SK-N-SH (cell line): Measurements from ENCODE around the gene RBCK1. TPM values are rescaled to one million over a fixed set of nuclear protein-coding genes. Genes with fewer than 3 reads are reported as not detected.

Experiments used
- CTCF ChIA-PET: fragments of 300-600, 350-600 bp; formaldehyde crosslinking; extraction: SDS; loops from one replicate; lab custom pipeline; 2021; lab: Yijun Ruan, JAX
- POLR2A ChIA-PET: fragments of 350-600 bp; sonication (Branson Sonifier 250); formaldehyde crosslinking; extraction: SDS; loops from one replicate; lab custom pipeline; 2020; ENCODE audit warnings: antibody characterized with exemption, inconsistent platforms; lab: Yijun Ruan, JAX
- DNase-seq: peaks from one replicate; pipeline ENCODE4 v3.0.0; 2012
- H2AFZ ChIP-seq: fragments of 200-600 bp; sonication (generic); 2 replicates; pipeline ENCODE4 v1.8.1; 2016; ENCODE audit warnings: antibody characterized with exemption, mild to moderate bottlenecking, low read depth
- H3F3A ChIP-seq: fragments of 200-600 bp; sonication (generic); replicated peaks from 2 replicates; pipeline ENCODE3; 2016; ENCODE audit warnings: antibody characterized with exemption, mild to moderate bottlenecking; ENCODE audit not compliant: insufficient read depth
- H3K27ac ChIP-seq, 2 experiments: fragments of 200-500 bp in 1 of 2; fragments of 200-600 bp in 1 of 2; sonication (Bioruptor generic) in 1 of 2; sonication (generic), shearing (Covaris generic) in 1 of 2; 2 replicates each; pipeline versions ENCODE4 v1.5.1 to v1.6.1; 2014 to 2016; ENCODE audit warnings: low read depth in 2 of 2, inconsistent platforms in 1 of 2, low read length in 1 of 2, mild to moderate bottlenecking in 1 of 2, mixed read lengths in 1 of 2
- H3K27me3 ChIP-seq: fragments of 200-600 bp; sonication (generic), shearing (Covaris generic); 2 replicates; pipeline ENCODE4 v1.6.1; 2016; ENCODE audit warnings: mixed run types; ENCODE audit not compliant: insufficient read depth
- H3K36me3 ChIP-seq, 2 experiments: fragments of 200-500 bp in 1 of 2; fragments of 200-600 bp in 1 of 2; sonication (Bioruptor generic) in 1 of 2; sonication (generic) in 1 of 2; replicated peaks in 1 of 2; 2 replicates each; pipeline versions ENCODE3 to v1.5.1; 2014 to 2016; ENCODE audit warnings: low read length in 1 of 2, mild to moderate bottlenecking in 1 of 2; ENCODE audit not compliant: insufficient read depth in 2 of 2, control insufficient read depth in 1 of 2
- H3K4me1 ChIP-seq, 2 experiments: fragments of 200-500 bp in 1 of 2; fragments of 200-600 bp in 1 of 2; sonication (Bioruptor generic) in 1 of 2; sonication (generic), shearing (Covaris generic) in 1 of 2; 2 replicates each; pipeline versions ENCODE4 v1.5.1 to v1.6.1; 2014 to 2016; ENCODE audit warnings: low read depth in 1 of 2, low read length in 1 of 2, mixed run types in 1 of 2; ENCODE audit not compliant: insufficient read depth in 2 of 2, control insufficient read depth in 1 of 2
- H3K4me2 ChIP-seq: fragments of 200-600 bp; sonication (generic), shearing (Covaris generic); 2 replicates; pipeline ENCODE4 v1.6.1; 2017; ENCODE audit warnings: mixed run types
- H3K4me3 ChIP-seq, 2 experiments: fragments of 200-500 bp in 1 of 2; fragments of 200-600 bp in 1 of 2; sonication (Bioruptor generic) in 1 of 2; sonication (generic), shearing (Covaris generic) in 1 of 2; 2 replicates each; pipeline versions ENCODE4 v1.5.1 to v1.8.1; 2014 to 2016; ENCODE audit warnings: low read depth in 2 of 2, inconsistent platforms in 1 of 2, low read length in 1 of 2, mild to moderate bottlenecking in 1 of 2, mixed read lengths in 1 of 2, moderate library complexity in 1 of 2
- H3K79me2 ChIP-seq: fragments of 200-600 bp; sonication (generic); 2 replicates; pipeline ENCODE4 v1.8.1; 2017; ENCODE audit warnings: mild to moderate bottlenecking; ENCODE audit not compliant: insufficient read depth
- H3K9ac ChIP-seq: fragments of 200-600 bp; sonication (generic); 2 replicates; pipeline ENCODE4 v1.6.1; 2017; ENCODE audit warnings: mixed run types
- H3K9me2 ChIP-seq: fragments of 200-600 bp; sonication (generic); 2 replicates; pipeline ENCODE4 v1.6.1; 2017; ENCODE audit warnings: mixed run types
- H3K9me3 ChIP-seq: fragments of 200-600 bp; sonication (generic); 2 replicates; pipeline ENCODE4 v1.6.1; 2017; ENCODE audit warnings: mixed run types, mild to moderate bottlenecking, moderate library complexity
- H4K20me1 ChIP-seq: fragments of 200-600 bp; sonication (generic); 2 replicates; pipeline ENCODE4 v1.6.1; 2017; ENCODE audit warnings: mild to moderate bottlenecking, mixed run types; ENCODE audit not compliant: insufficient read depth
- CHD2 ChIP-seq: fragments of 150-350 bp; IDR thresholded peaks from 2 replicates; pipeline ENCODE4 v1.6.1; 2018; ENCODE audit warnings: low read length; ENCODE audit not compliant: partially characterized antibody
- ELF1 ChIP-seq: IDR thresholded peaks from 2 replicates; pipeline ENCODE4 v1.4.0; 2012
- EZH2phosphoT487 ChIP-seq: fragments of 200-600 bp; sonication (generic); IDR thresholded peaks from 2 replicates; pipeline ENCODE4 v1.6.1; 2017; ENCODE audit warnings: low read depth, mixed run types, mild to moderate bottlenecking, antibody characterized with exemption, moderate library complexity, borderline replicate concordance
- MEF2A ChIP-seq: IDR thresholded peaks from 2 replicates; pipeline ENCODE4 v1.4.0; 2012; ENCODE audit warnings: low read depth, borderline replicate concordance
- MXI1 ChIP-seq: IDR thresholded peaks from 2 replicates; pipeline ENCODE4 v1.6.1; 2012; ENCODE audit warnings: mild to moderate bottlenecking, low read depth, low read length, improper control_type of control experiment
- NFIC ChIP-seq: IDR thresholded peaks from 2 replicates; pipeline ENCODE4 v1.4.0; 2012; ENCODE audit warnings: borderline replicate concordance
- NRF1 ChIP-seq: IDR thresholded peaks from 2 replicates; pipeline ENCODE4 v1.6.1; 2012; ENCODE audit warnings: low read depth, mild to moderate bottlenecking, low read length
- POLR2AphosphoS5 ChIP-seq: IDR thresholded peaks from 2 replicates; pipeline ENCODE4 v1.6.1; 2012; ENCODE audit warnings: low read depth, low read length
- RAD21 ChIP-seq: IDR thresholded peaks from 2 replicates; pipeline ENCODE4 v1.6.1; 2012; ENCODE audit warnings: mild to moderate bottlenecking, low read length
- RCOR1 ChIP-seq: fragments of 150-350 bp; IDR thresholded peaks from 2 replicates; pipeline ENCODE4 v1.6.1; 2017; ENCODE audit warnings: antibody characterized with exemption, low read length
- REST ChIP-seq: IDR thresholded peaks from 2 replicates; pipeline ENCODE4 v1.6.1; 2012; ENCODE audit warnings: mild to moderate bottlenecking, low read depth, low read length, moderate library complexity
- RFX5 ChIP-seq: IDR thresholded peaks from 2 replicates; pipeline ENCODE4 v1.6.1; 2012; ENCODE audit warnings: mild to moderate bottlenecking, improper control_type of control experiment, low read length
- RXRA ChIP-seq: IDR thresholded peaks from 2 replicates; pipeline ENCODE4 v1.4.0; 2012; ENCODE audit warnings: low read depth, mild to moderate bottlenecking, borderline replicate concordance
- SIN3A ChIP-seq: IDR thresholded peaks from 2 replicates; pipeline ENCODE4 v1.6.1; 2012; ENCODE audit warnings: low read depth, mild to moderate bottlenecking, low read length, moderate library complexity, borderline replicate concordance
- SMC3 ChIP-seq: IDR thresholded peaks from 2 replicates; pipeline ENCODE4 v1.6.1; 2012; ENCODE audit warnings: low read depth, low read length, improper control_type of control experiment
- TCF12 ChIP-seq: IDR thresholded peaks from 2 replicates; pipeline ENCODE4 v1.4.0; 2012
- USF1 ChIP-seq: IDR thresholded peaks from 2 replicates; pipeline ENCODE4 v1.4.0; 2012; ENCODE audit warnings: low read depth, borderline replicate concordance
- USF2 ChIP-seq: fragments of 150-350 bp; IDR thresholded peaks from 2 replicates; pipeline ENCODE4 v1.6.1; 2017; ENCODE audit warnings: antibody characterized with exemption, low read length, low read depth, borderline replicate concordance
- ZBTB33 ChIP-seq: IDR thresholded peaks from 2 replicates; pipeline ENCODE4 v1.4.0; 2012; ENCODE audit warnings: low read depth, borderline replicate concordance
- WGBS: methylation state at CpG from one replicate; pipeline ENCODE4 v1.1.6; 2017; ENCODE audit warnings: low lambda C conversion rate; 5-methylcytosine and 5-hydroxymethylcytosine counted together
- polyA plus RNA-seq, 3 experiments: library from polyadenylated mRNA; depleted of rRNA; stranded (reverse); fragments of >200 nt; gene quantifications; 2 replicates each; pipeline ENCODE4 v1.2.3, GENCODE V29; 2012

RBCK1 gene
- polyA plus RNA-seq, 1 of the 3 experiments (the other 2 are of a cell fraction) = 105 TPM

GRCh38 chr20:408843-409696 is 971 bp downstream of the RBCK1 start (continued):
- TF ChIP-seq REST (no peak), ZBTB33 (no peak), ELF1 (no peak)

- no peaks in the 10 kb centered on the region for H3K9me2 ChIP-seq
- DNase-seq = no peak
- H4K20me1 ChIP-seq = peaks cover 11% of the 10 kb centered on the region
- no peaks in the 10 kb centered on the region for H3K9me3 ChIP-seq
- TF ChIP-seq SMC3 (no peak), CHD2 (no peak), MXI1 (no peak), RAD21 (no peak), USF2 (no peak), EZH2phosphoT487 (no peak), NFIC (no peak), NRF1 (no peak), RFX5 (no peak), RXRA (no peak), POLR2AphosphoS5 (no peak), MEF2A (no peak), RCOR1 (no peak), USF1 (no peak), SIN3A (no peak), TCF12 (no peak)
- peaks cover 4 to 18% of the 10 kb centered on the region in 2 experiments; a peak in 2 of 4 replicates for H3K4me1 ChIP-seq
- peaks cover 65% of the 10 kb centered on the region for H3K79me2 ChIP-seq
- H3F3A ChIP-seq = peaks cover 9% of the 10 kb centered on the region
- ChIA-PET CTCF (interaction anchor here (0.9 to 1.0 kb wide), 2 partner anchors 22 to 55 kb away, joined by 4 to 5 read pairs; no protein-coding TSS in a partner anchor), POLR2A (no interaction called here)
- peak overlapping the region; percentile 86 to 99 for H3K4me3 ChIP-seq
- peaks cover 14 to 43% of the 10 kb centered on the region in 2 experiments for H3K36me3 ChIP-seq
- peak overlapping the region; percentile 98 for H3K4me2 ChIP-seq
- WGBS = 81% methylated on average over 11 of the region's 14 CpGs
- no peak overlapping the region for H2AFZ ChIP-seq
- no peak overlapping the region for H3K27ac ChIP-seq
- 0 out of 2 replicates have a peak overlapping the region, but pooled peaks have one; percentile 99 for H3K9ac ChIP-seq
- no peaks in the 10 kb centered on the region for H3K27me3 ChIP-seq
Observed at GRCh38 chr20:409697-410559, 1.8 kb downstream of the RBCK1 start.
